HepG2 (cell line): ENCODE data around the gene UBE2D4. TPM values are rescaled to one million over a fixed set of nuclear protein-coding genes. Genes with fewer than 3 reads are reported as not detected.

Experiments
- AKAP8 ChIP-seq: sonication (generic); formaldehyde crosslinking; IDR thresholded peaks from 2 replicates; pipeline ENCODE4 v1.5.1; 2020; ENCODE audit warnings: mild to moderate bottlenecking, missing genetic modification reagents
- CREM ChIP-seq, 2 experiments: sonication (generic) in 1 of 2; formaldehyde crosslinking in 1 of 2; IDR thresholded peaks; 2 replicates each; pipeline versions ENCODE4 v1.4.0 to v1.6.1; 2016 to 2020; ENCODE audit warnings: antibody characterized with exemption in 1 of 2, mild to moderate bottlenecking in 1 of 2, missing genetic modification reagents in 1 of 2
- HMG20B ChIP-seq: conservative IDR thresholded peaks from 2 replicates; pipeline ENCODE4 v1.6.1; 2016; ENCODE audit warnings: missing genetic modification reagents, missing compliant biosample characterization
- HNRNPK ChIP-seq: fragments of 200-400 bp; formaldehyde crosslinking; IDR thresholded peaks from 2 replicates; pipeline ENCODE4 v1.6.1; 2018; ENCODE audit warnings: low read length, low read depth, moderate library complexity, mild to moderate bottlenecking; ENCODE audit not compliant: poor library complexity, severe bottlenecking
- SOX6 ChIP-seq, 2 experiments: fragments of 450-650 bp in 1 of 2; sonication (generic) in 1 of 2; formaldehyde crosslinking in 1 of 2; IDR thresholded peaks; 2 replicates each; pipeline versions ENCODE4 v1.4.0 to v1.6.1; 2017 to 2020; ENCODE audit warnings: antibody characterized with exemption in 1 of 2, mild to moderate bottlenecking in 1 of 2, missing genetic modification reagents in 1 of 2
- STAG1 ChIP-seq: sonication (generic); formaldehyde crosslinking; IDR thresholded peaks from 2 replicates; pipeline ENCODE4 v1.4.0; 2020; ENCODE audit warnings: missing genetic modification reagents
- SUZ12 ChIP-seq: fragments of 150-350 bp; IDR thresholded peaks from 2 replicates; pipeline ENCODE4 v1.6.1; 2014; ENCODE audit warnings: low read depth, low read length
- ZFP41 ChIP-seq: sonication (generic); formaldehyde crosslinking; IDR thresholded peaks from 2 replicates; pipeline ENCODE4 v1.4.0; 2020; ENCODE audit warnings: mild to moderate bottlenecking, missing genetic modification reagents, borderline replicate concordance
- ZNF101 ChIP-seq: sonication (generic); formaldehyde crosslinking; IDR thresholded peaks from 2 replicates; pipeline ENCODE4 v1.4.0; 2020; ENCODE audit warnings: mild to moderate bottlenecking, low read depth, missing genetic modification reagents, borderline replicate concordance
- ZNF33A ChIP-seq: sonication (generic); formaldehyde crosslinking; IDR thresholded peaks from 2 replicates; pipeline ENCODE4 v1.5.1; 2020; ENCODE audit warnings: missing genetic modification reagents, mild to moderate bottlenecking, moderate library complexity, borderline replicate concordance
- ZNF343 ChIP-seq: sonication (generic); formaldehyde crosslinking; IDR thresholded peaks from 2 replicates; pipeline ENCODE4 v1.4.0; 2020; ENCODE audit warnings: mild to moderate bottlenecking, missing genetic modification reagents
- ZNF569 ChIP-seq: sonication (generic); formaldehyde crosslinking; IDR thresholded peaks from 2 replicates; pipeline ENCODE4 v1.5.0; 2020; ENCODE audit warnings: mild to moderate bottlenecking, missing genetic modification reagents, moderate library complexity, borderline replicate concordance
- polyA plus RNA-seq, 8 experiments: library from polyadenylated mRNA; depleted of rRNA in 3 of 8; stranded (reverse) in 7 of 8; unstranded in 1 of 8; fragments of >200 nt; fragmentation: Illumina TruSeq in 4 of 8; extraction: Trizol in 4 of 8; gene quantifications; 2 replicates each; pipeline versions ENCODE4 v1.2.1 to v1.2.3, GENCODE V29; 2011 to 2016; ENCODE audit warnings: low read depth in 4 of 8, missing spikeins in 1 of 8, mixed read lengths in 1 of 8; ENCODE audit not compliant: insufficient read depth in 1 of 8
- total RNA-seq, 5 experiments: library from RNA; depleted of rRNA; stranded (reverse); fragments of >200 nt; fragmentation: Illumina TruSeq; extraction: Trizol; gene quantifications; 2 replicates each; pipeline ENCODE4 v1.2.3, GENCODE V29; 2016; ENCODE audit warnings: low read depth in 1 of 5
- TF ChIP-seq, protein P1 (sequence below): sonication (generic); formaldehyde crosslinking; IDR thresholded peaks from 2 replicates; pipeline ENCODE4 v1.4.0; 2020; ENCODE audit warnings: missing genetic modification reagents
- TF ChIP-seq, protein P2 (sequence below): sonication (generic); formaldehyde crosslinking; IDR thresholded peaks from 2 replicates; pipeline ENCODE4 v1.4.0; 2020; ENCODE audit warnings: missing genetic modification reagents
- TF ChIP-seq, protein P3 (sequence below): sonication (generic); formaldehyde crosslinking; IDR thresholded peaks from 2 replicates; pipeline ENCODE4 v1.8.0; 2022; ENCODE audit warnings: mild to moderate bottlenecking, missing genetic modification reagents, moderate library complexity
- TF ChIP-seq, protein P4 (sequence below): sonication (generic); formaldehyde crosslinking; IDR thresholded peaks from 2 replicates; pipeline ENCODE4; 2020; ENCODE audit warnings: missing genetic modification reagents, mild to moderate bottlenecking, borderline replicate concordance
- TF ChIP-seq, protein P5 (sequence below): sonication (generic); formaldehyde crosslinking; IDR thresholded peaks from 2 replicates; pipeline ENCODE4 v1.4.0; 2020; ENCODE audit warnings: missing genetic modification reagents
- TF ChIP-seq, protein P6 (sequence below): sonication (generic); formaldehyde crosslinking; conservative IDR thresholded peaks from 2 replicates; pipeline ENCODE4 v1.4.0; 2020; ENCODE audit warnings: missing genetic modification reagents

UBE2D4 gene
- total and polyA plus RNA-seq, 2 of the 13 experiments (the other 11 are each of a cell fraction or from before 2014, with no cell fraction given) = 9.9 to 16.0 TPM

DNA sequence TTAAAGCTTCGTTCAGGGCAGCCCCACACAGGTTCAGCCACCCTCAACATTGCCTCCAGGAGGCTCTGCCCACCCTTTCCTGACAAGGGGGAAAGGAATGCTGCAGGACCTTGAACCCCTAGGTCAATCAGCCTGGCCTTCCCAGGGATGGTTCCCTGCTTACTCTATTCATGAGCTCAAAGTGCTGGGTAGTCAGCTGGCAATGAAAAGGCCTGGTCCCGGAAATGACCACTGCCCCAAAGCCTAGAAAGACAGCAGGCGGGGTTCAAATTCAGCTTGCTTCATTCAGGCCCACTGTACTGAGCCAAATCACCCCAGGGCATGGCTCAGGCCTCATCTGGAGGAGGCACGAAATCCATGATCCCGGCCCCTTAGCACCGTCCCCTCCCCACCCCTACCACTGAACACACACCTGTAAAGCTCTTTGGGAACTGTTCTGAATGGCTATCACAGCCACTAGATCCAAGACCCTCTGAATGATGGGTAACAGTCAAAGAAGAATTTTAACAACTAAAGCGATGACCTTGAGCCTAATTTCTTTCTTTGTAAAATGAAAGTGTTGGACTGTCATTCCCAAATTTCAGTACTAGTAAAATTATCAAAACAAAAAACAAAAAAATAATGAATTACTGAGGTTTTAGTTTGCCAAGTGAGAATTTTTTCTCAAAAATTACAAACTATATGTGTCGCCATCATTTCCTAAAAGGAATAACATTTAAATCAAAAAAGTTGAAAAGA is 20.9 kb upstream of the UBE2D4 start (continued):
- TF ChIP-seq, protein P1, sequence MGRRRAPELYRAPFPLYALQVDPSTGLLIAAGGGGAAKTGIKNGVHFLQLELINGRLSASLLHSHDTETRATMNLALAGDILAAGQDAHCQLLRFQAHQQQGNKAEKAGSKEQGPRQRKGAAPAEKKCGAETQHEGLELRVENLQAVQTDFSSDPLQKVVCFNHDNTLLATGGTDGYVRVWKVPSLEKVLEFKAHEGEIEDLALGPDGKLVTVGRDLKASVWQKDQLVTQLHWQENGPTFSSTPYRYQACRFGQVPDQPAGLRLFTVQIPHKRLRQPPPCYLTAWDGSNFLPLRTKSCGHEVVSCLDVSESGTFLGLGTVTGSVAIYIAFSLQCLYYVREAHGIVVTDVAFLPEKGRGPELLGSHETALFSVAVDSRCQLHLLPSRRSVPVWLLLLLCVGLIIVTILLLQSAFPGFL (CRISPR knock-in tag) = no peak
- TF ChIP-seq, protein P2, sequence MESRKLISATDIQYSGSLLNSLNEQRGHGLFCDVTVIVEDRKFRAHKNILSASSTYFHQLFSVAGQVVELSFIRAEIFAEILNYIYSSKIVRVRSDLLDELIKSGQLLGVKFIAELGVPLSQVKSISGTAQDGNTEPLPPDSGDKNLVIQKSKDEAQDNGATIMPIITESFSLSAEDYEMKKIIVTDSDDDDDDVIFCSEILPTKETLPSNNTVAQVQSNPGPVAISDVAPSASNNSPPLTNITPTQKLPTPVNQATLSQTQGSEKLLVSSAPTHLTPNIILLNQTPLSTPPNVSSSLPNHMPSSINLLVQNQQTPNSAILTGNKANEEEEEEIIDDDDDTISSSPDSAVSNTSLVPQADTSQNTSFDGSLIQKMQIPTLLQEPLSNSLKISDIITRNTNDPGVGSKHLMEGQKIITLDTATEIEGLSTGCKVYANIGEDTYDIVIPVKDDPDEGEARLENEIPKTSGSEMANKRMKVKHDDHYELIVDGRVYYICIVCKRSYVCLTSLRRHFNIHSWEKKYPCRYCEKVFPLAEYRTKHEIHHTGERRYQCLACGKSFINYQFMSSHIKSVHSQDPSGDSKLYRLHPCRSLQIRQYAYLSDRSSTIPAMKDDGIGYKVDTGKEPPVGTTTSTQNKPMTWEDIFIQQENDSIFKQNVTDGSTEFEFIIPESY = peak; percentile 17; the same call in 1 of the 2 replicates
- TF ChIP-seq HNRNPK (no peak), HMG20B (CRISPR knock-in tag) (peak; percentile 51; the same call in 1 of the 2 replicates), ZFP41 (CRISPR knock-in tag) (no peak), ZNF101 (CRISPR knock-in tag) (no peak), AKAP8 (CRISPR knock-in tag) (no peak), SOX6 (IDR thresholded peaks at IDR 0.05) (no peak), SOX6 (CRISPR knock-in tag; IDR thresholded peaks at IDR 0.05) (peak; percentile 82), CREM (IDR thresholded peaks at IDR 0.05) (peak; percentile 68), CREM (CRISPR knock-in tag; IDR thresholded peaks at IDR 0.05) (no peak), SUZ12 (no peak), STAG1 (CRISPR knock-in tag) (no peak), ZNF343 (no peak), ZNF569 (CRISPR knock-in tag) (no peak), ZNF33A (CRISPR knock-in tag) (peak; percentile 82; the same call in 1 of the 2 replicates)
- TF ChIP-seq, protein P3, sequence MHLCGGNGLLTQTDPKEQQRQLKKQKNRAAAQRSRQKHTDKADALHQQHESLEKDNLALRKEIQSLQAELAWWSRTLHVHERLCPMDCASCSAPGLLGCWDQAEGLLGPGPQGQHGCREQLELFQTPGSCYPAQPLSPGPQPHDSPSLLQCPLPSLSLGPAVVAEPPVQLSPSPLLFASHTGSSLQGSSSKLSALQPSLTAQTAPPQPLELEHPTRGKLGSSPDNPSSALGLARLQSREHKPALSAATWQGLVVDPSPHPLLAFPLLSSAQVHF (CRISPR knock-in tag) = no peak
- TF ChIP-seq, protein P4, sequence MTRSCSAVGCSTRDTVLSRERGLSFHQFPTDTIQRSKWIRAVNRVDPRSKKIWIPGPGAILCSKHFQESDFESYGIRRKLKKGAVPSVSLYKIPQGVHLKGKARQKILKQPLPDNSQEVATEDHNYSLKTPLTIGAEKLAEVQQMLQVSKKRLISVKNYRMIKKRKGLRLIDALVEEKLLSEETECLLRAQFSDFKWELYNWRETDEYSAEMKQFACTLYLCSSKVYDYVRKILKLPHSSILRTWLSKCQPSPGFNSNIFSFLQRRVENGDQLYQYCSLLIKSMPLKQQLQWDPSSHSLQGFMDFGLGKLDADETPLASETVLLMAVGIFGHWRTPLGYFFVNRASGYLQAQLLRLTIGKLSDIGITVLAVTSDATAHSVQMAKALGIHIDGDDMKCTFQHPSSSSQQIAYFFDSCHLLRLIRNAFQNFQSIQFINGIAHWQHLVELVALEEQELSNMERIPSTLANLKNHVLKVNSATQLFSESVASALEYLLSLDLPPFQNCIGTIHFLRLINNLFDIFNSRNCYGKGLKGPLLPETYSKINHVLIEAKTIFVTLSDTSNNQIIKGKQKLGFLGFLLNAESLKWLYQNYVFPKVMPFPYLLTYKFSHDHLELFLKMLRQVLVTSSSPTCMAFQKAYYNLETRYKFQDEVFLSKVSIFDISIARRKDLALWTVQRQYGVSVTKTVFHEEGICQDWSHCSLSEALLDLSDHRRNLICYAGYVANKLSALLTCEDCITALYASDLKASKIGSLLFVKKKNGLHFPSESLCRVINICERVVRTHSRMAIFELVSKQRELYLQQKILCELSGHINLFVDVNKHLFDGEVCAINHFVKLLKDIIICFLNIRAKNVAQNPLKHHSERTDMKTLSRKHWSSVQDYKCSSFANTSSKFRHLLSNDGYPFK (CRISPR knock-in tag) = no peak
- TF ChIP-seq, protein P5, sequence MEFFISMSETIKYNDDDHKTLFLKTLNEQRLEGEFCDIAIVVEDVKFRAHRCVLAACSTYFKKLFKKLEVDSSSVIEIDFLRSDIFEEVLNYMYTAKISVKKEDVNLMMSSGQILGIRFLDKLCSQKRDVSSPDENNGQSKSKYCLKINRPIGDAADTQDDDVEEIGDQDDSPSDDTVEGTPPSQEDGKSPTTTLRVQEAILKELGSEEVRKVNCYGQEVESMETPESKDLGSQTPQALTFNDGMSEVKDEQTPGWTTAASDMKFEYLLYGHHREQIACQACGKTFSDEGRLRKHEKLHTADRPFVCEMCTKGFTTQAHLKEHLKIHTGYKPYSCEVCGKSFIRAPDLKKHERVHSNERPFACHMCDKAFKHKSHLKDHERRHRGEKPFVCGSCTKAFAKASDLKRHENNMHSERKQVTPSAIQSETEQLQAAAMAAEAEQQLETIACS (CRISPR knock-in tag) = no peak
- TF ChIP-seq, protein P6, sequence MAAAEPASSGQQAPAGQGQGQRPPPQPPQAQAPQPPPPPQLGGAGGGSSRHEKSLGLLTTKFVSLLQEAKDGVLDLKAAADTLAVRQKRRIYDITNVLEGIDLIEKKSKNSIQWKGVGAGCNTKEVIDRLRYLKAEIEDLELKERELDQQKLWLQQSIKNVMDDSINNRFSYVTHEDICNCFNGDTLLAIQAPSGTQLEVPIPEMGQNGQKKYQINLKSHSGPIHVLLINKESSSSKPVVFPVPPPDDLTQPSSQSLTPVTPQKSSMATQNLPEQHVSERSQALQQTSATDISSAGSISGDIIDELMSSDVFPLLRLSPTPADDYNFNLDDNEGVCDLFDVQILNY (CRISPR knock-in tag) = no peak
